HepG2 (cell line): ENCODE measurements around the gene RGL1. TPM values are rescaled to one million over a fixed set of nuclear protein-coding genes. Genes with fewer than 3 reads are reported as not detected.

ENCODE experiments used
- ATAC-seq: fragments of 200-7000 bp; cut with Tn5 transposase; 3 replicates; pipeline ENCODE4 v1.9.1; 2020; ENCODE audit warnings: mild to moderate bottlenecking, moderate library complexity
- BruUV-seq: library from RNA; stranded (reverse); fragments of 400-500 nt; replicated peaks from 2 replicates; lab custom pipeline; 2021; lab: Mats Ljungman, UMichigan
- CTCF ChIA-PET: fragments of 300-600 bp; formaldehyde crosslinking; extraction: SDS; loops from one replicate; lab custom pipeline; 2021; ENCODE audit warnings: low total read pairs, inconsistent platforms, low intra/inter-chr PET ratio; lab: Yijun Ruan, JAX
- POLR2A ChIA-PET: fragments of 350-600 bp; sonication (Branson Sonifier 250); formaldehyde crosslinking; loops from one replicate; lab custom pipeline; 2020; ENCODE audit warnings: antibody characterized with exemption, inconsistent platforms; lab: Yijun Ruan, JAX
- DNase-seq: peaks from one replicate; pipeline ENCODE4 v3.0.0-alpha.2; 2015; ENCODE audit warnings: low spot score
- FAIRE-seq: peaks from 3 replicates; lab custom pipeline; 2011; peaks lifted over from hg19 to GRCh38; lab: Jason Lieb, UNC
- H2AFZ ChIP-seq: one replicate; pipeline ENCODE4 v1.6.1; 2011; ENCODE audit warnings: low read length, inconsistent platforms
- H3K27ac ChIP-seq: fragments of 300-600 bp; 3 replicates; pipeline ENCODE4 v1.8.0; 2011; ENCODE audit warnings: mixed run types, mild to moderate bottlenecking, mixed read lengths, low read length, inconsistent platforms; ENCODE audit not compliant: insufficient read depth; ENCODE audit errors: extremely low read length
- H3K27me3 ChIP-seq, 2 experiments: fragments of 200-600 bp in 1 of 2; 2 replicates in 1 of 2; 3 replicates in 1 of 2; pipeline versions ENCODE4 v1.6.0 to v1.8.0; 2011; ENCODE audit warnings: low read length in 2 of 2, mild to moderate bottlenecking in 2 of 2, moderate library complexity in 2 of 2, inconsistent platforms in 1 of 2; ENCODE audit not compliant: insufficient read depth in 2 of 2, control insufficient read depth in 1 of 2
- H3K36me3 ChIP-seq, 2 experiments: fragments of 200-600 bp in 1 of 2; replicated peaks in 1 of 2; 2 replicates in 1 of 2; 3 replicates in 1 of 2; pipeline versions ENCODE4 v1.5.1 to v1.8.0; 2011; ENCODE audit warnings: low read length in 2 of 2, inconsistent platforms in 1 of 2; ENCODE audit not compliant: insufficient read depth in 2 of 2, control insufficient read depth in 1 of 2
- H3K4me1 ChIP-seq: 2 replicates; pipeline ENCODE4 v1.5.1; 2012; ENCODE audit warnings: low read length, inconsistent platforms; ENCODE audit not compliant: insufficient read depth
- H3K4me2 ChIP-seq: 2 replicates; pipeline ENCODE4 v1.6.0; 2011; ENCODE audit warnings: low read depth, low read length, inconsistent platforms
- H3K4me3 ChIP-seq, 3 experiments: fragments of 200-600 bp in 1 of 3; sonication (generic), shearing (Covaris generic) in 1 of 3; replicated peaks in 1 of 3; 2 replicates each; pipeline ENCODE4 v1.5.1; 2011 to 2016; ENCODE audit warnings: low read length in 3 of 3, inconsistent platforms in 2 of 3, low read depth in 2 of 3, mild to moderate bottlenecking in 2 of 3, control low read depth in 1 of 3, mixed read lengths in 1 of 3; ENCODE audit not compliant: insufficient read depth in 1 of 3
- H3K79me2 ChIP-seq: one replicate; pipeline ENCODE4 v1.6.1; 2011; ENCODE audit warnings: low read length, inconsistent platforms; ENCODE audit not compliant: insufficient read depth
- H3K9ac ChIP-seq: 2 replicates; pipeline ENCODE4 v1.6.0; 2011; ENCODE audit warnings: mild to moderate bottlenecking, low read depth, low read length, inconsistent platforms; ENCODE audit not compliant: insufficient read depth
- H3K9me3 ChIP-seq: 2 replicates; pipeline ENCODE4 v1.5.1; 2012; ENCODE audit warnings: mild to moderate bottlenecking, low read length
- H4K20me1 ChIP-seq: 2 replicates; pipeline ENCODE4 v1.6.0; 2011; ENCODE audit warnings: inconsistent platforms, mild to moderate bottlenecking, low read length, moderate library complexity; ENCODE audit not compliant: insufficient read depth
- ETS1 ChIP-seq: sonication (generic); formaldehyde crosslinking; IDR thresholded peaks from 2 replicates; pipeline ENCODE4 v1.4.0; 2020; ENCODE audit warnings: missing genetic modification reagents
- HDAC2 ChIP-seq: sonication (generic); formaldehyde crosslinking; IDR thresholded peaks from 2 replicates; pipeline ENCODE4 v1.4.0; 2020; ENCODE audit warnings: missing genetic modification reagents
- MLLT10 ChIP-seq: sonication (generic); formaldehyde crosslinking; IDR thresholded peaks from 2 replicates; pipeline ENCODE4 v1.4.0; 2020; ENCODE audit warnings: missing genetic modification reagents
- MTF1 ChIP-seq: sonication (generic); formaldehyde crosslinking; IDR thresholded peaks from 2 replicates; pipeline ENCODE4 v1.5.0; 2020; ENCODE audit warnings: missing genetic modification reagents
- NBN ChIP-seq: fragments of 450-650 bp; conservative IDR thresholded peaks from 2 replicates; pipeline ENCODE4 v1.6.1; 2017
- NFE2 ChIP-seq: sonication (generic); formaldehyde crosslinking; IDR thresholded peaks from 2 replicates; pipeline ENCODE4 v1.4.0; 2020; ENCODE audit warnings: missing genetic modification reagents
- NFIB ChIP-seq: sonication (generic); formaldehyde crosslinking; IDR thresholded peaks from 2 replicates; pipeline ENCODE4 v1.9.0; 2021; ENCODE audit warnings: missing genetic modification reagents, mild to moderate bottlenecking, borderline replicate concordance
- REPIN1 ChIP-seq: sonication (generic); formaldehyde crosslinking; IDR thresholded peaks from 2 replicates; pipeline ENCODE4 v1.8.0; 2022; ENCODE audit warnings: missing genetic modification reagents, low read depth, mild to moderate bottlenecking, borderline replicate concordance
- SRY ChIP-seq: sonication (generic); formaldehyde crosslinking; IDR thresholded peaks from 2 replicates; pipeline ENCODE4 v1.8.0; 2022; ENCODE audit warnings: mild to moderate bottlenecking, missing genetic modification reagents
- SYNCRIP ChIP-seq: fragments of 200-400 bp; formaldehyde crosslinking; IDR thresholded peaks from 2 replicates; pipeline ENCODE4 v1.6.1; 2018; ENCODE audit warnings: mild to moderate bottlenecking, low read depth, low read length; ENCODE audit not compliant: insufficient read depth
- TFAP4 ChIP-seq: sonication (generic); IDR thresholded peaks from 2 replicates; pipeline ENCODE4 v1.6.1; 2016; ENCODE audit warnings: low read depth, borderline replicate concordance
- WIZ ChIP-seq: sonication (generic); formaldehyde crosslinking; IDR thresholded peaks from 2 replicates; pipeline ENCODE4 v1.5.1; 2020; ENCODE audit warnings: mild to moderate bottlenecking, missing genetic modification reagents
- ZFYVE20 ChIP-seq: sonication (generic); formaldehyde crosslinking; IDR thresholded peaks from 2 replicates; pipeline ENCODE4 v1.8.0; 2023; ENCODE audit warnings: low read depth, mild to moderate bottlenecking, moderate library complexity, missing genetic modification reagents, borderline replicate concordance
- ZNF20 ChIP-seq: sonication (generic); formaldehyde crosslinking; IDR thresholded peaks from 2 replicates; pipeline ENCODE4 v1.4.0; 2020; ENCODE audit warnings: mild to moderate bottlenecking, moderate library complexity, missing genetic modification reagents
- ZNF329 ChIP-seq: sonication (generic); formaldehyde crosslinking; IDR thresholded peaks from 2 replicates; pipeline ENCODE4 v1.9.0; 2021; ENCODE audit warnings: low read depth, mild to moderate bottlenecking, missing genetic modification reagents
- ZNF607 ChIP-seq: sonication (generic); formaldehyde crosslinking; IDR thresholded peaks from 2 replicates; pipeline ENCODE4 v1.5.1; 2020; ENCODE audit warnings: missing genetic modification reagents, mild to moderate bottlenecking, borderline replicate concordance
- ZNF670 ChIP-seq: sonication (generic); formaldehyde crosslinking; IDR thresholded peaks from 2 replicates; pipeline ENCODE4 v1.8.0; 2022; ENCODE audit warnings: mild to moderate bottlenecking, missing genetic modification reagents, borderline replicate concordance
- ZNF775 ChIP-seq: sonication (generic); formaldehyde crosslinking; IDR thresholded peaks from 2 replicates; pipeline ENCODE4 v1.4.0; 2020; ENCODE audit warnings: missing genetic modification reagents, mild to moderate bottlenecking, moderate library complexity, borderline replicate concordance
- WGBS: methylation state at CpG from one replicate; pipeline ENCODE4 v1.1.6; 2017; ENCODE audit warnings: low lambda C conversion rate; 5-methylcytosine and 5-hydroxymethylcytosine counted together
- in situ Hi-C: cut with HindIII; loops from 2 replicates; pipeline ENCODE4 v1.10.0; 2017; ENCODE audit warnings: low pct_unique_long_range_greater_than_20kb; ENCODE audit not compliant: extremely low pct_ligation_motif_present
- intact Hi-C: fragments of 100-400 bp; cut with micrococcal nuclease; formaldehyde crosslinking; loops from one replicate; pipeline ENCODE4 v1.10.0; 2022; ENCODE audit not compliant: unreplicated experiment
- polyA plus RNA-seq, 8 experiments: library from polyadenylated mRNA; depleted of rRNA in 3 of 8; stranded (reverse) in 7 of 8; unstranded in 1 of 8; fragments of >200 nt; fragmentation: Illumina TruSeq in 4 of 8; extraction: Trizol in 4 of 8; gene quantifications; 2 replicates each; pipeline versions ENCODE4 v1.2.1 to v1.2.3, GENCODE V29; 2011 to 2016; ENCODE audit warnings: low read depth in 4 of 8, missing spikeins in 1 of 8, mixed read lengths in 1 of 8; ENCODE audit not compliant: insufficient read depth in 1 of 8
- total RNA-seq, 5 experiments: library from RNA; depleted of rRNA; stranded (reverse); fragments of >200 nt; fragmentation: Illumina TruSeq; extraction: Trizol; gene quantifications; 2 replicates each; pipeline ENCODE4 v1.2.3, GENCODE V29; 2016; ENCODE audit warnings: low read depth in 1 of 5

RGL1 gene
- total and polyA plus RNA-seq, 2 of the 13 experiments (the other 11 are each of a cell fraction or from before 2014, with no cell fraction given): 3.5 to 4.7 TPM

GRCh38 chr1:183903101-183903500 is 98.2 kb downstream of the RGL1 start:
- ChIA-PET CTCF (no interaction called here), POLR2A (no interaction called here)
- no peaks in the 10 kb centered on the region for H3K79me2 ChIP-seq
- peaks cover 8 to 12% of the 10 kb centered on the region in 2 experiments; a peak in 4 of 5 replicates for H3K36me3 ChIP-seq
- H3K9ac ChIP-seq: no peak overlapping the region
- no peak overlapping the region for H2AFZ ChIP-seq
- DNase-seq: no peak
- TF ChIP-seq ZNF329 (CRISPR knock-in tag) (no peak), ZFYVE20 (CRISPR knock-in tag) (no peak), REPIN1 (CRISPR knock-in tag) (no peak), SRY (CRISPR knock-in tag) (no peak), ZNF607 (no peak), MTF1 (CRISPR knock-in tag) (no peak), SYNCRIP (no peak), NBN (no peak), ZNF20 (CRISPR knock-in tag) (no peak)
- H3K4me1 ChIP-seq: no peaks in the 10 kb centered on the region
- no peak for ATAC-seq
- H3K9me3 ChIP-seq: no peaks in the 10 kb centered on the region
- intact Hi-C loops (no loop called here), in situ Hi-C loops (no loop called here)
- H3K4me3 ChIP-seq: no peak overlapping the region
- no TSS peak for BruUV-seq
- no peaks in the 10 kb centered on the region for H4K20me1 ChIP-seq
- H3K27me3 ChIP-seq: no peaks in the 10 kb centered on the region
- H3K27ac ChIP-seq: no peak overlapping the region
- no peak overlapping the region for H3K4me2 ChIP-seq
- WGBS: 97% methylated on average over 5 of the region's 5 CpGs
- no peak for FAIRE-seq

- ATAC-seq: no peak
- ChIA-PET CTCF (no interaction called here), POLR2A (no interaction called here)
- no peaks in the 10 kb centered on the region for H4K20me1 ChIP-seq
- BruUV-seq: no TSS peak
- no peak overlapping the region for H3K4me3 ChIP-seq
- WGBS: 95% methylated on average over 6 of the region's 6 CpGs
- H3K9me3 ChIP-seq: no peaks in the 10 kb centered on the region
- H3K79me2 ChIP-seq: no peaks in the 10 kb centered on the region
- no peak overlapping the region for H3K9ac ChIP-seq
- no peak for DNase-seq
- no peak overlapping the region for H3K27ac ChIP-seq
- no peak overlapping the region for H3K4me2 ChIP-seq
- no peaks in the 10 kb centered on the region for H3K4me1 ChIP-seq
- no peak overlapping the region for H2AFZ ChIP-seq
- intact Hi-C loops: no loop called here
- FAIRE-seq: no peak
- in situ Hi-C loops: no loop called here
- H3K36me3 ChIP-seq: peaks cover 5 to 12% of the 10 kb centered on the region in 2 experiments; a peak in 4 of 5 replicates
- H3K27me3 ChIP-seq: no peaks in the 10 kb centered on the region
- TF ChIP-seq NFE2 (CRISPR knock-in tag) (no peak), TFAP4 (no peak), WIZ (CRISPR knock-in tag) (no peak), HDAC2 (CRISPR knock-in tag) (no peak), NFIB (CRISPR knock-in tag) (no peak), ETS1 (no peak), ZNF670 (CRISPR knock-in tag) (no peak), ZNF775 (CRISPR knock-in tag) (no peak), MLLT10 (no peak)
Measured at GRCh38 chr1:183905508-183906113, 100.7 kb downstream of the RGL1 start.
